ENCODE results near the gene CHORDC1.
A peak's percentile ranks its signal among the peaks of the same experiment; 100 is the strongest.
"Not testable (repeated sequence)": the region's sequence is repeated elsewhere in the genome, so short reads cannot be mapped to it uniquely, and the experiment has no call there.

Gene CHORDC1

GRCh38 chr11:90222459-90223247, at the start of gene CHORDC1:
TSS of gene CHORDC1 (minus strand) at chr11:90223049. CDS start at chr11:90222954, 95 bp downstream.
- DNase-seq (ENCODE audit: low spot score): peak; percentile 82

GRCh38 chr11:90257158-90257525, 34.3 kb upstream of the CHORDC1 start:
- no peak for DNase-seq (ENCODE audit: low spot score)

DNA sequence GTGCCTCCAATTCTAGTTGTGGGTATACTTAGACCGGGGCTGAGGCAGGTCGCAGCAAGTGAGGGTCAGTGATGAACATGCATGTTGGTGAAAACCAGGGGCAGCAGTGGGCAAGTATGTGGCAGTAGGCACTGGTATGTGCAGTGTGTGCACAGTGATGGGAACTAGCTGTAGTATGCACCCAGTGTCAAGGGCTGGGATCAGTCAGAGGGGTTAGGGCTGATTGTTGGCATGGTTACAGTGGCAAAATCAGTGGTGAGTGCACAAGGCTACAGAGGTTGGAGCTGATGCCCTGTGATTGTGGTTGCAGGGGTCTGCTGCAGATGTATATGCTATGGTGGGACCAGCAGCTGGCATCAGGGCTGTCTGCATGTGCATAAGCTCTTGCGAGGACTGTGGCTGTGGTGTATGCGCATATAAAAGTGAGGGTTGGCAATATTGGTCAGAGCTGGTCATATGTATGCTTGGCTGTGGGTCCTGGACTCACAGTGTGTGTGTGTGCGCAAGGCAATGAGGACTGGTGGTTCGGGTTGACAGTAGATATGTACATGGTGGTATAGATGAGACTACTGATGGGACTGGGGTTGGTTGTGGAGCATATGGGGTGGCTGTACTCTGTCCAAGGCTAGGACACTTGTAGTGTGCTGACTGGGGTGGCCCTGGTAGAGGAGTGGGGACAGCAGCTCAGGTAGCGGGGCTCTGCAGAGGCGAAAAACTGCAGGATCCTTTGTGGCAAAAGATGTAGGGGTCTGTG, 33.7 kb upstream of the CHORDC1 start:
- no peak for DNase-seq (ENCODE audit: low spot score)

- DNase-seq (ENCODE audit: low spot score): no peak
These were observed 31.2 kb upstream of the CHORDC1 start for GRCh38 chr11:90254065-90254464.

DNA sequence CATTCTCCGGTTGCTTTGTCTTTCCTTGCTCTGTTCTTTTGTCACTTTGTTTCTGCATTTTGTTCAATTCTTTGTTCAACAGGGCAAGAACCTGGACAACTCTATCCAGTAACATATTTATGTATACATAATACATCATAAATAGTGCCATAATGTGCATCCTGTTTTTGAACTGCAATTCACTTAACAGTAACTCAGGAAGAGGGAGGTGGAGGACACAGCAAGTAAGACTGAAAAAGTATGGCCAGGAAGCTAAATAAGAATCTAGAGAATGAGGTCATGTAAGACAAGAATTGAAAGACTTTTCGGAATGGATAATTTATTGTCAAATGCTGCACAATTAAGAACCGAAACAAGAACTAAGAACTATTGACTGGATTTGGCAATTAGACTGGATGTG, 29.2 kb upstream of the CHORDC1 start:
- DNase-seq (ENCODE audit: low spot score): no peak

DNA sequence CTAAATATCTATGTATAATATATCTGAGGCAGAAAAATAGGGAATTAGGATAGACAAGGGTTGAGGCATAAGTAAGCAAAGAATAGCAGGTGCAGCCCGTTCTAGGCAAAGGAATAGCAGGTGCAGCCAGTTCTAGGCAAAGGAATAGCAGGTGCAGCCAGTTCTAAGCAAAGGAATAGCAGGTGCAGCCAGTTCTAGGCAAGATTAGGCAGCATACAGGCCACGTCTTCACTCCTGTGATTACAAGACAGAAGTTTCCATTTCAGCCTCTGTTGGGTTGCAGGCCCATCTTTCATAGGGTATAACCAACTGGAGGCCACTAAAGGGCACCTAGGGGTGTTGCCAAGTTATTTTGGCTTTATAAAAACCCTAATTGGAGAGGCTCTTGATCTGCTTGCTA, 28.8 kb upstream of the CHORDC1 start:
- no peak for DNase-seq (ENCODE audit: low spot score)

GRCh38 chr11:90250970-90251369, 28.1 kb upstream of the CHORDC1 start:
- no peak for DNase-seq (ENCODE audit: low spot score)

GRCh38 chr11:90246468-90246867, 23.6 kb upstream of the CHORDC1 start:
- DNase-seq (ENCODE audit: low spot score): no peak

DNA sequence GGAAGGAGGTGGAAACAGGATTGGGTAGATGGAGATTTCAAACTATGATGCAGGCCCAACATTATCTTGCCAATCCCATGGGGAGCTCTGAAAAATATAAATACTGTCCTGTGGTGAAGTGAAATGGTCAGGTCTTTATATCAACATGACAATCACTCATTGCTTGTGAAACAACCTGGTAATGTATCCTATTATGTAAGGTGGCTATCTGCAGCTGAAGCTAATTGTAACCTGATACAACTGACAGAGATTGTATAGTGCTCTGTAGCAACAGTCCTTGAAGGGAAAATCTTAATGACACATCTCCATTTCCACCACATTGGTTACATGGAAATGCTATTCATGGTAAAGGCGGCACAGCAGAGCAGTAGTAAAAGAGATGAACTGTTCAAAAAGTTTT, 20.7 kb upstream of the CHORDC1 start:
- no peak for DNase-seq (ENCODE audit: low spot score)

- no peak for DNase-seq (ENCODE audit: low spot score)
These were observed 20.1 kb upstream of the CHORDC1 start for GRCh38 chr11:90242894-90243416.

GRCh38 chr11:90241414-90241813, 18.6 kb upstream of the CHORDC1 start:
- DNase-seq (ENCODE audit: low spot score): no peak

DNA sequence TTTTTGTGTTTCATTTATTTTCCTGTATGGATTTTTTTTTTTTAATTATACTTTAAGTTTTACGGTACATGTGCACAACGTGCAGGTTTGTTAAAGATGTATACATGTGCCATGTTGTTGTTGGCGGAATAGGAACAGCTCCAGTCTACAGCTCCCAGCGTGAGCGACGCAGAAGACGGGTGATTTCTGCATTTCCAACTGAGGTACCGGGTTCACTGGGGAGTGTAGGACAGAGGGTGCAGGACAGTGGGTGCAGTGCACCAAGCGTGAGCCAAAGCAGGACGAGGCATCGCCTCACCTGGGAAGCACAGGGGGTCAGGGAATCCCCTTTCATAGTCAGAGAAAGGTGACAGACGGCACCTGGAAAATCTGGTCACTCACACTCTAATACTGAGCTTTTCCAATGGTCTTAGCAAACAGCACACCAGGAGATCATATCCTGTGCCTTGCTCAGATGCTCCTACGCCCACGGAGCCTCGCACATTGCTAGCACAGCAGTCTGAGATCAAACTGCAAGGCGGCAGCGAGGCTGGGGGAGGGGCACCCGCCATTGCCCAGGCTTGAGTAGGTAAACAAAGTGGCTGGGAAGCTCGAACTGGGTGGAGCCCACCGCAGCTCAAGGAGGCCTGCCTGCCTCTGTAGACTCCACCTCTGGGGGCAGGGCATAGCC, 17.3 kb upstream of the CHORDC1 start:
- not testable (repeated sequence) for DNase-seq (ENCODE audit: low spot score)

GRCh38 chr11:90237004-90237403, 14.2 kb upstream of the CHORDC1 start:
- DNase-seq (ENCODE audit: low spot score): no peak

- no peak for DNase-seq (ENCODE audit: low spot score)
These were observed 12.7 kb upstream of the CHORDC1 start for GRCh38 chr11:90235526-90235925.

GRCh38 chr11:90234977-90235376, 12.1 kb upstream of the CHORDC1 start:
- no peak for DNase-seq (ENCODE audit: low spot score)

GRCh38 chr11:90229791-90230190, 6.9 kb upstream of the CHORDC1 start:
- DNase-seq (ENCODE audit: low spot score): no peak

DNA sequence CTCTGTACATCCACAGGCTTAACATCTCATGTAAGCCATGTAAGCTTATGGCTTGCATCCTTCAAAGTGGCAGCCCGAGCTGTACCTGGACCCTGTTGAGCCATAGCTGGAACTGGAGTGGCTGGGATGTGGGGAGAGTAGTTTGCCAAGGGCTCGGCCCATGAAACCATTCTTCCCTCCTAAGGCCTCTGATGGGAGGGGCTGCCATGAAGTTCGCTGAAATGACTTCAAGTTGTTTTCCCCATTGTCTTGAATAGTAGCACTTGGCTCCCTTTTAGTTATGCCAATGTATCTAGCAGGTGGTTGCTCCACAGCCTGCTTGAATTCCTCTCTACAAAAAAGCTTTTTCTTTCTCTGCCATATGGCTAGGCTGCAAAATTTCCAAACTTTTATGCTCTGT, 5.2 kb upstream of the CHORDC1 start:
- DNase-seq (ENCODE audit: low spot score): no peak

DNA sequence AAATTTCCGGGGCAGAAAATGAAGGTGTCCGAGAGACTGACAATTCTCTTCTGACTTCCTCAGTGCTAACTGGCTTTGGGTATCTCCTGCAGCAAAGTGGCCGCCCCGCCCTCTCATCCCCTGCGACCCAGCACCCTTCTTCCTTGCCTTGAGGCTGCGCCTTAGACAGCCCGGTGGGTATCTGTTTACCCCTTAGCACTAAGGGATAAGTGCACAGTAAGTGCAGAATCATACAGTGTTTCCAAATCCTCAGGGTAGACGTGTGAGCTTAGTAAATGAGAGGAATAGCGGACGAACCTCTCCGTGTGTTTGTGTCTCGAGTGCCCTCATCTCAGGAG, 368 bp upstream of the CHORDC1 start:
- no peak for DNase-seq (ENCODE audit: low spot score)

DNA sequence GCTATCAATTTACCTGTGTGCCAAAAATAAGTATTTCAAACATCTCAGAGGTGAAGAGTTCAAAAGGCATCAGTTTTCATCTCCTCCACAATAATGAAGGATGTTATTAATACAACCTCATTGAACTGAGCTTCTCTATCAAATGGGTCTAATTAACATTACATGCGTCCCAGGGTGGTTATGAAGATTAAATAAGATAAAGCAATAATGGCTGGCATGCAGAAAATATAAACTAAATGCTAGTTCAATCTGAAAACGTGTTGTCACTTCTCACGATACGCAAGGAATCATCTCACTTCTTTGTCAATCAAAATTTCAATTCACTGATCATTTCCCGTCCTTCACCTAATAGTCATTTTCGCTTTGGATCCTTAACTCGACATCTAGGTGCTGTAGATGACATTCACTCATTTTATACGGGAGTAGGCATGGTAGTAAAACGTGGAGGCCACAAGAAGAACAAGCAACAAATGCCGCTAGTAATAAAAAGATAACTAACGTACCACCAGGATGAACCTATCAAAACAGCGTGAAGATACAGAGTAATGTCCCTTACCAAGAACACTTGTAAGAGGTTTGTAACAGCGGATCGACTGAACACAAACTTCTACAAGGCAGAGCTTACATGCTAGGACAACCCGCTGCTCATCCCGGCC, 918 bp downstream of the CHORDC1 start:
- no peak for DNase-seq (ENCODE audit: low spot score)

GRCh38 chr11:90220391-90220790, 2.5 kb downstream of the CHORDC1 start:
- DNase-seq (ENCODE audit: low spot score): peak; percentile 47

GRCh38 chr11:90219438-90219837, 3.4 kb downstream of the CHORDC1 start:
- no peak for DNase-seq (ENCODE audit: low spot score)

GRCh38 chr11:90218606-90219005, 4.2 kb downstream of the CHORDC1 start:
- no peak for DNase-seq (ENCODE audit: low spot score)
